Activated naive CD4-positive, alpha-beta T cell treated with anti-CD3 and anti-CD28 coated beads for 36 hours (primary cell): ENCODE data around the gene BLOC1S4. TPM values are rescaled to one million over a fixed set of nuclear protein-coding genes. Genes with fewer than 3 reads are reported as not detected.
A peak's percentile ranks its signal among the peaks of the same experiment; 100 is the strongest.
"Not testable (repeated sequence)": the region's sequence is repeated elsewhere in the genome, so short reads cannot be mapped to it uniquely, and the experiment has no call there.

Source experiments
- CTCF ChIA-PET: fragments of 350-600 bp; sonication (Branson Sonifier 250); formaldehyde crosslinking; loops from one replicate; lab custom pipeline; 2021; ENCODE audit warnings: antibody characterized with exemption; lab: Charles Lee
- DNase-seq: peaks from one replicate; pipeline ENCODE4 v3.0.0-alpha.2; 2020
- H3K27ac Mint-ChIP-seq: one replicate; pipeline ENCODE4 v1.8.0; 2021; ENCODE audit warnings: mild to moderate bottlenecking, mixed read lengths
- H3K27me3 Mint-ChIP-seq: one replicate; pipeline ENCODE4 v1.8.0; 2021; ENCODE audit warnings: low read depth, mixed read lengths
- H3K36me3 Mint-ChIP-seq: one replicate; pipeline ENCODE4 v1.8.0; 2021; ENCODE audit warnings: low read depth, mixed read lengths
- H3K4me1 Mint-ChIP-seq: one replicate; pipeline ENCODE4 v1.8.0; 2021; ENCODE audit warnings: low read depth, mixed read lengths
- H3K4me3 Mint-ChIP-seq: one replicate; pipeline ENCODE4 v1.8.0; 2021; ENCODE audit warnings: mild to moderate bottlenecking, moderate library complexity, mixed read lengths
- H3K9me3 Mint-ChIP-seq: one replicate; pipeline ENCODE4 v1.8.0; 2021; ENCODE audit warnings: mixed read lengths
- intact Hi-C: fragments of 100-400 bp; cut with micrococcal nuclease; formaldehyde crosslinking; loops from one replicate; pipeline ENCODE4 v1.15.1; 2023
- total RNA-seq, 2 experiments: library from RNA; stranded (reverse); gene quantifications; one replicate each; pipeline ENCODE4 v1.2.3, GENCODE V29; 2021

Gene BLOC1S4
- total RNA-seq, 2 experiments from 2014 or later = 11.0 to 11.8 TPM

DNA sequence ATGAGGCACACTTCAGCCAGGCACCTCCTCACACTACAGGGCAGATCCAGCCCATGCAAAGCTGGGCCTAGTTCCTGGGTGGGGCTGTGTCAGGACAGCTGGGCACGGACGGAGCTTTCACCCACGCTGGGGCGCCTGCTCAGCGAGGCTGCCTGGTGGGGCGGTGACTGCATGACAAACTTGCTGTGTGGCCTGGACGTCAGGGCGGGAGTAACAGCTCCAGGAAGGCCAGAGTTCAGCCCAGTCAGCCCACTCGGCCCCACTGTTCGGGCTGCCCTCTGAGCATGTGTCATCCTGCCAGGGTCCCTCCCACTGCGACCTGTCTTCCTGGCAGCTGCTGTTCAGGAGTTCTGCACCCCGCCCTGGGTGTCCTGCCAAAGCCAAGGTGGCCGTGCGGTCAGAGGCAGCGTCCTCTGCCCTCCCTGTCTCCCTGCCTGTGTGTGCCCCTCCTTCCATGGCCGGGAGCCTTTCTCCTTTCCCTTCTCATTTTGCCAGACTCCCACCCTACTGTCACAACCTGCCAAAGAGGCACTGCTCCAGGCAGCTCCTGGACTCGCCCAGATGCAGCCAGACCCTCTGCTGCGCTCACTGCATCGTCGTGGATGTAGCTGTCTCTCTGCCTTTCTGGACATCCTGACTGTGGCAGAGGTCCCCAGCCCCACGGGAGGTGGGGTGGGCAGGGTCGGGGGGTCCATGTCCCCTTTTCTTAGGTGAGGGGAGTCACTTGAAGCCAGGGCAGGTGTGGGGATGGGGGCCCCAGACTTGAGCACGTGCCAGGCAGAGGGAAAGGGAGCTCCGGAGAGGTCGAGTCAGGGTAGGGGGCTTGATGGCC is 33.6 kb downstream of the BLOC1S4 start:
- intact Hi-C loops = no loop called here
- Mint-ChIP-seq H3K4me3 (no peak overlapping the region), H3K27ac (no peak overlapping the region), H3K36me3 (no peaks in the 10 kb centered on the region), H3K4me1 (peaks cover 12% of the 10 kb centered on the region), H3K27me3 (no peaks in the 10 kb centered on the region), H3K9me3 (no peaks in the 10 kb centered on the region)
- no peak for DNase-seq
- CTCF ChIA-PET = interaction anchor here (0.8 to 1.0 kb wide), 2 partner anchors 9 to 28 kb away, joined by 3 read pairs; no protein-coding TSS in a partner anchor

DNA sequence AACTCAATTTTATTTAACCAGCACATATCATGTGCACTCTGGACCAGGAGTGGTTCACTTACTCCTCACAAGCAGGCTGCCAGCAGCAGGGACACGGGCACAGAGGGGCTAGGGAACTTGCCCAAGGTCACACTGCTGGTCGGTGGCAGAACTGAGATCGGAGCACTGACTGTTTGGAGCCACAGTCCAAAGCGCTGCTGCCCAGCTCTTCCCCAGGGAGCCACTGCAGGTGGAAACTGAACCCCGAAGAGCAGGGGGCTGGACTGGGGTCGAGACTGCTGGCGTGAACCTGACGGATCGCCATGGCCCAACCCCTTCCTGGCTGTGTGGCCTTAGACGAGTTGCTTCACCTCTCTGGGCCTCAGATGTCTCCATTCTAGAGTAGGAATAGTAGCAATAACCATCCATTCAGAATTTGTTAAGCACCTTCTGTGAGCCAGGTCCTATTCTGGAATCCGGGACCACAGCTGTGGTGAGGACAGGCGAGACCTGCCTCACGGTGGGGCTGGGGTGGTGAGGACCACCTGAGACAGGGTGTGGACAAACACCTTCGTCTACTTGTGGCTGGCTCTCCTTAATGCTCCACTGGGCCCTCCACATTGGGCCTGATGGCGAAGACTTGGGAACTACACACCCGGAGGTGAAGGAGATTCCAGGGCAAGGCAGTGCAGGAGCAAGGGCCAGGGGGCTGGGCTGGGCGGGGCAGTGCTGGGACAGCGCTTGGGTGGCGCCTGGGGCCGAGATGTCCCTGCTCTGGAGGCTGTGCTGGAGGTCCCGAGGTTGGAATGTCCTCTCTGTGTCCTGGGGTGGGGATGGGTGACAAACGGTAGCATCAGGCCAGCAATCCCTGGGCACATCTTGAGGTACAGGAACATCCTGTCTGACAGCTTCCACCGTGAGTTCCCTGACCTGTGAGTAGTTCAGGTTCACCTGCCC is 34.6 kb downstream of the BLOC1S4 start:
- Mint-ChIP-seq H3K9me3 (no peaks in the 10 kb centered on the region), H3K36me3 (no peaks in the 10 kb centered on the region), H3K27ac (no peak overlapping the region), H3K4me3 (no peak overlapping the region), H3K4me1 (peaks cover 12% of the 10 kb centered on the region), H3K27me3 (no peaks in the 10 kb centered on the region)
- intact Hi-C loops = no loop called here
- no peak for DNase-seq
- CTCF ChIA-PET = interaction anchor here (0.7 kb wide), 1 partner anchor 257 kb away, joined by 4 read pairs; no protein-coding TSS in a partner anchor

DNA sequence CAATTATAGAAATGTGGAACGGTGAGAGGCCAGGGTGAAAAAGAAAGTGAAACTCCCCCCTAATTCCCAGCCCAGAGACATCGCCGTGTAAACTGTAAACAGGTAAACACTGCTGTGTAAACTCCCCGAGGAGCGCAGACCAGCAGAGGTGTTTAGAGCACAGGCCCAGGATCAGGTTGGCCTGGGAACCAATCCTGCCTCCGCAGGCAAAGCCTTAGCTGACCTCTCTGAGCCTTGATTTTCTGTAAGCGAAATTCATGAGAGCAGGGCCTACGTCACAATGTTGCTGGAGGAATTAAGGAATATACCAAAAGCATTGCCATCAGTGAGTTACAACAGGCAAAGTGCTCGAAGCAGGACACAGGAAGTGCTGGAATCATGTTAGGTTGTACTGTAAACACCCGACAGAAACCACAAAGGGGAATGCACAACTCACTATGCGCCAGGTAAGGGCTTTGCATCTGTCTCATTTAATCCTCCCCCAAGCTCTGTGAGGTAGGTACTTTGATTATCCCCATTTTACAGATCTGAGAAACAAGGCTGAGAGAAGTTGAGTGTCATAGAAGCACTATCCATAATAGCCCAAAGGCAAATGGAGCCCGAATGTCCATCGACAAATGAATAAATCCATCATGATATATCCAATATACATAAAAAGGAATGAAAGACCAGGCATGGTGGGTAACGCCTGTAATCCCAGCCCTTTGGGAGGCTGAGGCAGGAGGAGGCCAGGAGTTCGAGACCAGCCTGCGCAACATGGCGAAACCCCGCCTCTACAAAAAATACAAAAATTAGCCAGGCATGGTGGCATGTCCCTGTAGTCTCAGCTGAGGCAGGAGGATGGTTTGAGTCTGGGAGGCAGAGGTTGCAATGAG is 35.9 kb downstream of the BLOC1S4 start:
- CTCF ChIA-PET = interaction anchor here (0.6 to 1.1 kb wide), 3 partner anchors 122 to 255 kb away, joined by 3 to 5 read pairs (median 4); no protein-coding TSS in a partner anchor
- H3K27me3 Mint-ChIP-seq = no peaks in the 10 kb centered on the region
- H3K9me3 Mint-ChIP-seq = no peaks in the 10 kb centered on the region
- no peak for DNase-seq
- peak overlapping the region; percentile 17 for H3K27ac Mint-ChIP-seq
- no peaks in the 10 kb centered on the region for H3K36me3 Mint-ChIP-seq
- intact Hi-C loops = no loop called here
- peak overlapping the region; percentile 14 for H3K4me3 Mint-ChIP-seq
- peaks cover 12% of the 10 kb centered on the region for H3K4me1 Mint-ChIP-seq

DNA sequence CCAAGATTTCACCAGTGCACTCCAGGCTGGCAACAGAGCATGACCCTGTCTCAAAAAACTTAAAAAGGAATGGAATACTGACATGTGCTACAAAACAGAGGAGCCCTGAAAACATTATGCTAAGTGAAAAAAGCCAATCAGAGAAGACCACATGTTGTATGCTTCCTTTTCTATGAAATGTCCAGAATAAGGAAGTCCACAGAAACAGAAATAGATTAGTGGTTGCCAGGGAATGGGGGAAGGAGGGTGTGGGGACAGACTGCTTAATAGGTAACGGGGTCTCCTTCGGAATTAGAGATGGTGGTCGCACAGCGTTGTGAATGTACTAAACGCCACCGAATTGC is 36.5 kb downstream of the BLOC1S4 start:
- Mint-ChIP-seq H3K9me3 (no peaks in the 10 kb centered on the region), H3K4me1 (peaks cover 12% of the 10 kb centered on the region), H3K36me3 (no peaks in the 10 kb centered on the region), H3K27ac (no peak overlapping the region), H3K27me3 (no peaks in the 10 kb centered on the region), H3K4me3 (no peak overlapping the region)
- intact Hi-C loops = no loop called here
- CTCF ChIA-PET = no interaction called here
- no peak for DNase-seq

DNA sequence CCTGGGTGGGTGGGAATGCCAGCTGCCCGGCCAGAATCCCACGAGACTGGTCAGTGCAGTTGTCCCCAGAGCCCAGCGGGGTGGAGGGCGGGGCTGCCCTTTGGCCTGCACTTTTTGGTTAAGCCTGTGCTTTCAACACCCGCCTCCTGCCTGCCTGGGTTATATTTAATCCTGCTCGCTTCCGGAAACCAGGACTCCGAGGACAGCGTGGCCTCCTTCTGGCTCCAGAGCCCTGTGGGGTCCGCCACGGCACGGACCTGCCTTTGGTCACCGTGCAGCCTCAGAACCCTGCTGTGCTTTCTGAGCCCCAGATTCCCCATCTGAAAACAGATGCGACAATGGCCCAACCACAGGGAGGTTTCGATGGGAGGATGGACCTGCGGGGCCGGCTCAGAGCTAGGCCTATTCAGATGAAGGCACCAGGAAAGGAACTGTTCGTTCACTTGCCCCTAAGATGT is 37.2 kb downstream of the BLOC1S4 start:
- H3K4me3 Mint-ChIP-seq = no peak overlapping the region
- CTCF ChIA-PET = no interaction called here
- H3K27me3 Mint-ChIP-seq = no peaks in the 10 kb centered on the region
- DNase-seq = no peak
- no peaks in the 10 kb centered on the region for H3K9me3 Mint-ChIP-seq
- H3K36me3 Mint-ChIP-seq = no peaks in the 10 kb centered on the region
- peaks cover 12% of the 10 kb centered on the region for H3K4me1 Mint-ChIP-seq
- intact Hi-C loops = no loop called here
- no peak overlapping the region for H3K27ac Mint-ChIP-seq

DNA sequence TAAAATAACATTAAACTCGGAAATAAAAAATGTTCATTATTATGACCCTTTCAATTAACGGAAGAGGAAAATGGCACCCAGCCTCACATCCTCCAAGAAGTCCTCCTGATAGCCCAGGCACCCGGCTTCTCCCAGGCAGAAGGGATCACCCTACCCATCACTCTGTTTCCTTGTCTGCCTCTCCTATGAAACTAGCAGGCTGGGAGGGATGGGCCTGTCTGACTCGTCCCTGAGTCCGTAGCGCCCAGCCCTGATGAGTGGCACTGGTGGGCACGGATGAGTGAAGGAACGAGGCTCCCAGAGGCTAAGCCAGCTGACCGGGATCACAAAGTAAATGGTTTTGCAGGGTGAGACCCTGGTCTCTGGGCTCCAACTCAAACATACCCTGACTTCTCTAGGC is 37.9 kb downstream of the BLOC1S4 start:
- intact Hi-C loops = no loop called here
- H3K27me3 Mint-ChIP-seq = no peaks in the 10 kb centered on the region
- H3K4me1 Mint-ChIP-seq = peaks cover 12% of the 10 kb centered on the region
- no peak for DNase-seq
- no peak overlapping the region for H3K27ac Mint-ChIP-seq
- no peak overlapping the region for H3K4me3 Mint-ChIP-seq
- CTCF ChIA-PET = no interaction called here
- H3K36me3 Mint-ChIP-seq = no peaks in the 10 kb centered on the region
- H3K9me3 Mint-ChIP-seq = no peaks in the 10 kb centered on the region

DNA sequence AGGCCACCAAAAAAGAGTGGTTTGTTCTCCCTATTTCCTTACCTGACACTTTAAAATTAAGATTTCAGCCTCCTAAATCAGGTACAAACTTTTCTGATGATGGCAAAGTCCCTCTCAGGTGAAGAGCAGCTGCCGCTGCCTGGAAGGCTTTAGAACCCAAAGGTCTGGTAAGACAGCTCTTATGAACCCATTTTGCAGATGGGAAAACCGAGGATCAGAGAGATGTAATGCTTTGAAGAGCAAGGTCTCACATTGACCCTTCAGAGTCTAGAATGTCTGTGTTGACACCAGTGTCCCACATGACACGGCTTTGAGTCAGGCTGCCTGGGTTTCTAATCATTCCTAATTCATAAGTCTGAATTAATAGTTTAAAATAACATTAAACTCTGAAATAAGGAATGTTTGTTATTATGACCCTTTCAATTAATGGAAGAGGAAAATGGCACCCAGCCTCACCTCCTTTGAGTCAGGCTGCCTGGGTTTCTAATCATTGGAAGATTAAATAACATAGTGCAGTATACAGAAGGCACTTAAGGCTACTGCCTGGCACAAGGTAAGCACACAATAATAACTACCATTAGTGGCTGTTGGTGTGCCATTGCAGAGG is 38.6 kb downstream of the BLOC1S4 start:
- Mint-ChIP-seq H3K4me1 (peaks cover 12% of the 10 kb centered on the region), H3K36me3 (no peaks in the 10 kb centered on the region), H3K4me3 (no peak overlapping the region), H3K27me3 (no peaks in the 10 kb centered on the region), H3K9me3 (no peaks in the 10 kb centered on the region), H3K27ac (no peak overlapping the region)
- intact Hi-C loops = no loop called here
- DNase-seq = no peak
- CTCF ChIA-PET = no interaction called here

DNA sequence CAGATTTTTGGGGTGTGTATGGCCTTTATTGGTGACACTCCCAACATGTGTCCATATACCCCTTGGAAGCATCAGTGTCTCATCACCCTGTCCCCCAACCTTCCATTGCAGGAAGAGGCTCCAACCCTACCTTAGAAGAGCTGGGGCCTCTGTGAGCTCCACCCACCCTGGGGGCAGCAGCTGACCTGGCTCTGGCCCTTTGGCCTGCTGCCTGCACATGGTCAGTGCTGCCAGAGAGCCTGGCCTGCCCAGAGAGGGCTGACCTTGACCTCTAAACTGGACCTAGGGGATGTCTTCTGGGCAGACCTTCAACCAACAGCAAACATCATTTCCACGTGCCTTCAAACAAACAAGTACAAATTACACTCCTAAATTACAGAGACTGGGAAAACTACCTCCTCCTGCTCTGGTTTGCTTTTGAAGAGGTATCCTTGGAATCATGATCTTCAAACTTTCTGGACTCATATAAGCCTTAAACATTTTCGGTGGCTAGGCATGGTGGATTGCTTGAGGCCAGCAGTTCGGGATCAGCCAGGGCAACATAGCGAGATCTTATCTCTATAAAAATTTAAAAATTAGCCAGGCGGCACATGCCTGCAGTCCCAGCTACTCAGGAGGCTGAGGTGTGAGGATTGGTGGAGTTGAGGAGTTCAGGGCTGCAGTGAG is 39.2 kb downstream of the BLOC1S4 start:
- H3K9me3 Mint-ChIP-seq = no peaks in the 10 kb centered on the region
- peaks cover 12% of the 10 kb centered on the region for H3K4me1 Mint-ChIP-seq
- H3K27me3 Mint-ChIP-seq = no peaks in the 10 kb centered on the region
- H3K27ac Mint-ChIP-seq = no peak overlapping the region
- no peak for DNase-seq
- CTCF ChIA-PET = no interaction called here
- intact Hi-C loops = no loop called here
- no peaks in the 10 kb centered on the region for H3K36me3 Mint-ChIP-seq
- no peak overlapping the region for H3K4me3 Mint-ChIP-seq

DNA sequence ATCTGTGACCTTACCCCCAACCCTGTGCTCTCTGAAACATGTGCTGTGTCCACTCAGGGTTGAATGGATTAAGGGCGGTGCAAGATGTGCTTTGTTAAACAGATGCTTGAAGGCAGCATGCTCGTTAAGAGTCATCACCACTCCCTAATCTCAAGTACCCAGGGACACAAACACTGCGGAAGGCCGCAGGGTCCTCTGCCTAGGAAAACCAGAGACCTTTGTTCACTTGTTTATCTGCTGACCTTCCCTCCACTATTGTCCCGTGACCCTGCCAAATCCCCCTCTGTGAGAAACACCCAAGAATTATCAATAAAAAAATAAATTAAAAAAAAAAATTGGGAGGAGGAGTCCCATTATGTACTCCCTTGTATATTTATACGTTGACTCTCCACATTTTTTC is 40.4 kb downstream of the BLOC1S4 start:
- H3K36me3 Mint-ChIP-seq, H3K27ac Mint-ChIP-seq, H3K9me3 Mint-ChIP-seq, CTCF ChIA-PET, H3K4me1 Mint-ChIP-seq, DNase-seq, H3K4me3 Mint-ChIP-seq, intact Hi-C loops, H3K27me3 Mint-ChIP-seq: not testable (repeated sequence)

DNA sequence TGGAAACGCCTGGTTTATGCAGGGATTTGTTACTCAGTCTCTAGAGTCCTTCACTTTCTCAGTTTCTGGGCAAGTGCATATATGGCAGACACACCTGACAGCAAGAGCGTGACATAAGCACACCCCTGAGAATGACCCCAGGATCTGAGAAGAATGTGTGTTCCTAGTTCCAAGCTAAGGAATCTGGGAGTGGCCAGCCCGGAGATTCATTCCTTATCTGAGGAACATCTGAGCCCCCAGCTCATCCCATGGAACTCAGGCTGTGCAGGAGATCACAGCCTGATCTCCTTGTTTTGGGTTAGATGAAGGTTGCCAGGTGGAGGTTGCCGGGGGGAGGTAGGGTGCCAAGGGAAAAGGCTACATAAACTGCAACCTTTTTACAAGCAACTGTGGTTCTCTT is 42.8 kb downstream of the BLOC1S4 start:
- Mint-ChIP-seq H3K4me1 (no peaks in the 10 kb centered on the region), H3K27ac (no peak overlapping the region), H3K27me3 (no peaks in the 10 kb centered on the region), H3K4me3 (no peak overlapping the region), H3K9me3 (no peaks in the 10 kb centered on the region), H3K36me3 (no peaks in the 10 kb centered on the region)
- CTCF ChIA-PET = interaction anchor here (1.0 to 1.2 kb wide), 2 partner anchors 10 to 114 kb away, joined by 3 read pairs; no protein-coding TSS in a partner anchor
- intact Hi-C loops = no loop called here
- DNase-seq = no peak

DNA sequence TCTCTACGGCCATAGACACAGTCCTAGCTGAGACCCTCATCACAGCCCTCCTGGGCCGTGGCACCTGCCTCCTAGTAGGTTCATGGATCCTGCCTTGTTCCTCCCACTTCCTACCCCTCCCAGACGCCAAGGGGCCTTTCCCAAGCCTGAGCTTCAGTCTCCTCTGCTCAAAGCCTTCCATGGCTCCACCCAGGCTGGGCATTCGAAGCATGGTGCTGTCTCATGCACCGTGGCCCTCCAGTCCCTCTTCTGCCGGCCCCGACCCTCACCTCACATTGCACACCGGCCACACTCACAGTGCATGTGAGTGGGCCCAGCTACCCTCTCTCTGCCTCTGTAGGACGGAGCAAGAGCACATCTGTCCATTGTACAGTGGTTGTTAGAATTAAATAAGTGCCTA is 44.9 kb downstream of the BLOC1S4 start:
- no peak overlapping the region for H3K4me3 Mint-ChIP-seq
- no peaks in the 10 kb centered on the region for H3K27me3 Mint-ChIP-seq
- CTCF ChIA-PET = interaction anchor here (1.0 kb wide), 1 partner anchor 48 kb away, joined by 3 read pairs; no protein-coding TSS in a partner anchor
- H3K27ac Mint-ChIP-seq = no peak overlapping the region
- no peaks in the 10 kb centered on the region for H3K9me3 Mint-ChIP-seq
- intact Hi-C loops = no loop called here
- H3K4me1 Mint-ChIP-seq = no peaks in the 10 kb centered on the region
- DNase-seq = no peak
- no peaks in the 10 kb centered on the region for H3K36me3 Mint-ChIP-seq
